Measurements from ENCODE around the gene SPDYC.

The SPDYC gene

GRCh38 chr11:65159012-65159411 lies 11.0 kb upstream of the SPDYC start:
- no peak overlapping the region for H3K4me3 ChIP-seq (ENCODE audit: low read depth, low read length)
- no peak overlapping the region for H2AFZ ChIP-seq
- H3K9ac ChIP-seq: no peak overlapping the region
- no peaks in the 10 kb centered on the region for H3K36me3 ChIP-seq (ENCODE audit: control insufficient read depth, insufficient read depth, low read length)
- H3K4me2 ChIP-seq (ENCODE audit: low read length): no peak overlapping the region
- no peaks in the 10 kb centered on the region for H3K79me2 ChIP-seq
- no peaks in the 10 kb centered on the region for H3K27me3 ChIP-seq (ENCODE audit: control insufficient read depth, insufficient read depth, low read length)
- H3K27ac ChIP-seq: no peak overlapping the region
- TF ChIP-seq, protein P1, sequence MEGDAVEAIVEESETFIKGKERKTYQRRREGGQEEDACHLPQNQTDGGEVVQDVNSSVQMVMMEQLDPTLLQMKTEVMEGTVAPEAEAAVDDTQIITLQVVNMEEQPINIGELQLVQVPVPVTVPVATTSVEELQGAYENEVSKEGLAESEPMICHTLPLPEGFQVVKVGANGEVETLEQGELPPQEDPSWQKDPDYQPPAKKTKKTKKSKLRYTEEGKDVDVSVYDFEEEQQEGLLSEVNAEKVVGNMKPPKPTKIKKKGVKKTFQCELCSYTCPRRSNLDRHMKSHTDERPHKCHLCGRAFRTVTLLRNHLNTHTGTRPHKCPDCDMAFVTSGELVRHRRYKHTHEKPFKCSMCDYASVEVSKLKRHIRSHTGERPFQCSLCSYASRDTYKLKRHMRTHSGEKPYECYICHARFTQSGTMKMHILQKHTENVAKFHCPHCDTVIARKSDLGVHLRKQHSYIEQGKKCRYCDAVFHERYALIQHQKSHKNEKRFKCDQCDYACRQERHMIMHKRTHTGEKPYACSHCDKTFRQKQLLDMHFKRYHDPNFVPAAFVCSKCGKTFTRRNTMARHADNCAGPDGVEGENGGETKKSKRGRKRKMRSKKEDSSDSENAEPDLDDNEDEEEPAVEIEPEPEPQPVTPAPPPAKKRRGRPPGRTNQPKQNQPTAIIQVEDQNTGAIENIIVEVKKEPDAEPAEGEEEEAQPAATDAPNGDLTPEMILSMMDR (IDR thresholded peaks at IDR 0.05): no peak
- H3K9me3 ChIP-seq (ENCODE audit: control insufficient read depth, low read length): no peaks in the 10 kb centered on the region
- H3K4me1 ChIP-seq: no peaks in the 10 kb centered on the region

DNA sequence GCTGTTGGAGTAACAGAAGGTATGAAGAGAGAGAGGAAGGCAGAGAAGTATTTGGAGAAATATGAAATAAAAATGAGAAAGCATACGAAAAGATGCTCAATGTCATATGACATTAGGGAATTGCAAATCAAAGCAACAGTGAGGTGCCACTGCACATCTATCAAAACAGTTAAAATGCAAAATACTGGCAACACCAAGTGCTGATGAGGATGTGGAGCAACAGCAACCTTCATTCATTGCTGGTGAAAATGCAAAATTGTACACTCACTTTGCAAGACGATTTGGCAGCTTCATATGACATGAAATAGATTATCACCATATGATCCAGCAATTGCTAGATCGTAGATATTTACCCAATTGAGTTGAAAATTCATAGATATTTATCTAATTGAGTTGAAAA lies 9.4 kb upstream of the SPDYC start:
- no peaks in the 10 kb centered on the region for H3K36me3 ChIP-seq (ENCODE audit: control insufficient read depth, insufficient read depth, low read length)
- H2AFZ ChIP-seq: no peak overlapping the region
- no peak overlapping the region for H3K27ac ChIP-seq
- TF ChIP-seq, protein P1 (IDR thresholded peaks at IDR 0.05): no peak
- H3K27me3 ChIP-seq (ENCODE audit: control insufficient read depth, insufficient read depth, low read length): no peaks in the 10 kb centered on the region
- H3K4me3 ChIP-seq (ENCODE audit: low read depth, low read length): no peak overlapping the region
- no peak overlapping the region for H3K9ac ChIP-seq
- no peaks in the 10 kb centered on the region for H3K9me3 ChIP-seq (ENCODE audit: control insufficient read depth, low read length)
- H3K4me2 ChIP-seq (ENCODE audit: low read length): no peak overlapping the region
- no peaks in the 10 kb centered on the region for H3K79me2 ChIP-seq
- no peaks in the 10 kb centered on the region for H3K4me1 ChIP-seq

DNA sequence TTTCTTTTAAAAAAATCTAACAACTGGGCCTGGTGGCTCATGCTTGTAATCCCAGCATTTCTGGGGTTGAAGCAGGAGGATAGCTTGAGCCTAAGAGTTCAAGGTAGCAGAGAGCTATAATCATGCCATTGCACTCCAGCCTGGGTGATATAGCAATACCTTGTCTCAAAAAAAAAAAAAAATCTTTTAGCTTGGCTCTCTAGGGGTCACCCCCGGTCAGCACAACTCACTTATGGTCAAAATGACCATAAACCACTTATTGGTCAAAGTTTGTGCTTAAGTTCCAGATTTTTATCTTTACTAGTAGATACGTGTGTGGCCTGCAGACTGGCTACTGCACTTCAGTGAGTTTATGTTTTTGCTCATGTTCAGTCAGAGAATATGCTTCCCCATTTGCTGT lies 6.3 kb upstream of the SPDYC start:
- H3K9me3 ChIP-seq (ENCODE audit: control insufficient read depth, low read length): no peaks in the 10 kb centered on the region
- H3K9ac ChIP-seq: no peak overlapping the region
- TF ChIP-seq, protein P1 (IDR thresholded peaks at IDR 0.05): no peak
- no peak overlapping the region for H2AFZ ChIP-seq
- H3K36me3 ChIP-seq (ENCODE audit: control insufficient read depth, insufficient read depth, low read length): no peaks in the 10 kb centered on the region
- no peak overlapping the region for H3K4me2 ChIP-seq (ENCODE audit: low read length)
- H3K79me2 ChIP-seq: no peaks in the 10 kb centered on the region
- no peak overlapping the region for H3K27ac ChIP-seq
- H3K4me3 ChIP-seq (ENCODE audit: low read depth, low read length): no peak overlapping the region
- no peaks in the 10 kb centered on the region for H3K4me1 ChIP-seq
- H3K27me3 ChIP-seq (ENCODE audit: control insufficient read depth, insufficient read depth, low read length): no peaks in the 10 kb centered on the region

DNA sequence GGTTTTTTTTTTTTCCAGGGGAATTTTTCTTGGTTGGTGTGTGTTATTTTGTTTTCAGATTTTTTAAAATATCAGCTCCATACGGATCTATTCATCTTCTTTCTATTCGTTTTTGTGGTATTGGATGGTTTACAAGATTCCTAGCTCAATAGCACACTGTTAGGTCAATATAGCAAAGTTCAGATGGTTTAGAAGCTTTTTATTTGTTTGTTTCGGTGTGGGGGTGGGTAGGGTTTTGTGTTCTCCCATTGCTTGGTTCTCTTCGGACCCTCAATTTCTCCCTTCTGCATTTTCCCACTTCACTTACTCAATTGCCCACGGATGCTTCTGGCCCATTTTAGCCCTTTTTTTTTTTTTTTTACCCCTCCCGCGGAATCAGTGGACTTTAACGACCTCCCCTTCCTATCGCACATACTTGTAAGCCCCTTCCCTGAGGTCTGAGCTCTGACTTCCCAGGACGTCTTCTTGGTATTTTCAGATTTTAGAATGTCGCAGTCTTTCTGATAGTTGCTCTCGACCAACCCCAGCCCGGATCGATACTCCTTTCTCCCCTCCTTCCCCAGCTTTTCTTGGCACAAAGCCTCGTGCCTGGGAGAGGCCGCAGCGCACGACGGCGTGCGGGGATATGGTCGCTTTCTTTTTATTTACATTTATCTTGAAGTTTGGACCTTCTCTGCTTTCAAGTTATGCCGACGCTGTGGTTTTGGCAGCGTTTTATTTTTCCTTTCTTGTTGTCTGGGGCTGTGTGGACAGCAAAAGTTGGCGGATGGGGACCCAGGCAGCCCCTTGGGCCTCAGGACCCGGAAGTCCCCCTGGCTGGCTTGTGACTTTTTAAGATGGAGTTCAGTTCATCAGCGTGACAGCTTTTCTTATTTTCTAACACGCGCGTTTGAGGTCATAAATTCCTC lies 4.4 kb upstream of the SPDYC start:
- Histone ChIP-seq H3K4me2 (ENCODE audit: low read length) (no peak overlapping the region), H3K27ac (peak overlapping the region; percentile 19), H3K4me3 (ENCODE audit: low read depth, low read length) (no peak overlapping the region), H3K27me3 (ENCODE audit: control insufficient read depth, insufficient read depth, low read length) (no peaks in the 10 kb centered on the region), H3K79me2 (no peaks in the 10 kb centered on the region), H3K9ac (no peak overlapping the region), H3K9me3 (ENCODE audit: control insufficient read depth, low read length) (no peaks in the 10 kb centered on the region), H3K36me3 (ENCODE audit: control insufficient read depth, insufficient read depth, low read length) (no peaks in the 10 kb centered on the region), H3K4me1 (no peaks in the 10 kb centered on the region), H2AFZ (no peak overlapping the region)
- TF ChIP-seq, protein P1 (IDR thresholded peaks at IDR 0.05): no peak

GRCh38 chr11:65166893-65167292 lies 3.1 kb upstream of the SPDYC start:
- no peaks in the 10 kb centered on the region for H3K4me1 ChIP-seq
- H3K27ac ChIP-seq: no peak overlapping the region
- H3K4me2 ChIP-seq (ENCODE audit: low read length): no peak overlapping the region
- H3K36me3 ChIP-seq (ENCODE audit: control insufficient read depth, insufficient read depth, low read length): no peaks in the 10 kb centered on the region
- H3K9ac ChIP-seq: no peak overlapping the region
- no peak overlapping the region for H2AFZ ChIP-seq
- H3K79me2 ChIP-seq: no peaks in the 10 kb centered on the region
- no peak overlapping the region for H3K4me3 ChIP-seq (ENCODE audit: low read depth, low read length)
- TF ChIP-seq, protein P1 (IDR thresholded peaks at IDR 0.05): no peak
- H3K27me3 ChIP-seq (ENCODE audit: control insufficient read depth, insufficient read depth, low read length): no peaks in the 10 kb centered on the region
- no peaks in the 10 kb centered on the region for H3K9me3 ChIP-seq (ENCODE audit: control insufficient read depth, low read length)
